NCI-H1105 treated with DMSO at 0.1 percent for 48 hours (cell line): ENCODE results near the gene HPSE.
"Not testable (repeated sequence)": the region's sequence is repeated elsewhere in the genome, so short reads cannot be mapped to it uniquely, and the experiment has no call there.

Experiments
- DNase-seq: peaks from one replicate; lab custom pipeline; 2025; lab: John Stamatoyannopoulos, UW

The HPSE gene

GRCh38 chr4:83283181-83283580 is 51.5 kb downstream of the HPSE start:
- DNase-seq: no peak

GRCh38 chr4:83282049-83282535 is 52.6 kb downstream of the HPSE start:
- peak; percentile 27 for DNase-seq

DNA sequence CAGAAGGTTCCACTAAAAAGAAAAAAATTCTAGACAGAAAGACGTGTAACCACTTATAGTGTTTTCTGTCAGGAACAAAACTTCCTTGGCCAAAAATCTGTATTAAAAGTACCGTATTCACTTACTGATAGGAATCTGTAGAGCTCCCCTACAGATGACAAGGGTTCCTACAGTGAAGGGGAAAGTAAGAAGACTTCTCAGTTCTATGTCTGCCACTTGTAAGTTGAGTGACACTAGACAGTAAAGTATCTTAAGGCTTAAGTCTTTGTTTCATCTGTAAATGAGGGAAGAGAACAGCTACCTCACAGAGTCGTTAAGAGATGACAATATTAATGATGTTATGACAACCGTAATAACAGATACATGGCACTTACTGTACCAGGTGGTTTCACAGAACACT is 53.3 kb downstream of the HPSE start:
- DNase-seq: no peak

DNA sequence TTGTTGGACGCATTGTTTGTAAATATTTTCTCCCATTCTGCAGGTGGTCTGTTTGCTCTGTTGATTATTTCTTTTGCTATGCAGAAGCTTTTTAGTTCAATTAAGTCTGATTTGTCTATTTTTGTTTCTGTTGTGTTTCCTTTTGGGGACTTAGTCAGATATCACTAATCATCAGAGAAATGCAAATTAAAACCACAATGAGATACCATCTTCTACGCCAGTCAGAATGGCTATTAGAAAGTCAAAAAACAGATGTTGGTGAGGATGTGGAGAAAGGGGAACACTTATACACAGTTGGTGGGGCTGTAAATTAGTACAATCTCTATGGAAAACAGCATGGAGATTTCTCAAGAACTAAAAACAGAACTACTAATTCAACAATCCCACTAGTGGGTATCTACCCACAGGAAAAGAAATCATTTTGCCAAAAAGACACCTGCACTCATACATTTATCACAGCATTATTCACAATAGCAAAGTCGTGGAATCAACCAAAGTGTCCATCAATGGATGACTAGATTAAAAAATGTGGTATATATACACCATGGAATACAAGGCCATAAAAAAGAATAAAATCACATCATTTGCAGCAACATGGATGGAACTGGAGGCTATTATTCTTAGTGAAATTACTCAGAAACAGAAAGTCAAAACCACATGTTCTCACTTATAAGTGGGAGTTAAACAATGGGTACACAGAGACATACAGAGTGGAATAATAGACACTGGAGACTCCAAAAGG is 58.2 kb downstream of the HPSE start:
- no peak for DNase-seq

- DNase-seq: not testable (repeated sequence)
These were observed 60.7 kb downstream of the HPSE start for GRCh38 chr4:83273926-83274325.

- DNase-seq: no peak
These were observed 61.7 kb downstream of the HPSE start for GRCh38 chr4:83272900-83273299.

DNA sequence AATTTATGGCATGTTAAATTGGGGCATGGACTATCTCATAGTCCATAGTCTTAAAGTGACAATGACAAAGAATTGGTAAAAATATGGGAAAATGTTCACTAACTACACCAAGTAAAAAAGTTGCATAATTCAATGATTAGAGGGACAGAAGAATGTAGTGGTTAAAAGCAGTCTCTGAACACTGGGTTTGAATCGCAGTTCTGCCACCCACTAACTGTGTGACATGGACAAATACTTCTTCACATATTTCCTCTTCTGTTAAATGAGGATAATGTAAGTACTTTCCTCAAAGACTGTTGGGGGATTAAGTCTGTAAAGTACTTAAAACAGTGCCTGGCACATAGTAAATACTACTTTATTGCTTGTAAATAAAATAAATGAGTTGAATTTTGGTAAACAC is 65.4 kb downstream of the HPSE start:
- no peak for DNase-seq

DNA sequence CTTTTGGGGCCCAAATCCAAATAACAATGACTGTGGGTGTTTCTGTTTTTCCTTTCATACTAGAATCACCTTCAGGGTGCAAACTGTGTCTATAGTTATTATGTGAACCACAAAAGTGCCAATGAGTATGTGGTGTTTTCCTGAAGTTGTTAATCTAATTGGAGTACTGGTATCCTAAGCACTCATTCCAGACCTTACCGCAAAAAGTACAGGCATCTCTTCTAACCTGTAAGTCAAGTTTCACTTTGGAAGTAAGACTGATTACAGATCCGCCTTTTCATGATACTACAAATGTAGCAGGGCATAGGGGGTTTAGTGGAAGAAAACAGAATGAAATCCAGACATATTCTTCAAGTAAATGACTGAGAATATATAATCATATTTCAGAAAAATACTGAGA is 66.2 kb downstream of the HPSE start:
- DNase-seq: no peak

- DNase-seq: no peak
These were observed 66.7 kb downstream of the HPSE start for GRCh38 chr4:83267830-83268475.

GRCh38 chr4:83267121-83267829 is 67.4 kb downstream of the HPSE start:
- DNase-seq: no peak

DNA sequence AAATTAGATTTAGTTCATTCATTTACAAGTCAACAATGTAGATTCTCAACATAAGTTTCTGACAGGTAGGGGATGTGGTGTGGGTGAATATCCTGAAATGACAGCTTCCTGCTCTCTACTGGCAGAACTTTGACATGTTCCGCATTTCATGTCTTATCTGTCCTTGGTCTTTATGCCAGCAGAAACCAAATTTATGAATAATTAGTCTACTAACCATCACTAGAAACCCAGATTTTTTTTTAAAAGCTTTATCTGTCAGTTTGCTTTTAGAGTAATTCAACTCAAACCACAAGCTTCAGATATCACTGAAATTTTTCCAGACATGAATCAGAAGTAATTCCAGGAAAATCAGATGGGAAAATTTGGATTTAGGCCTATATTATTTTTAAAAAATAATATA is 68.0 kb downstream of the HPSE start:
- no peak for DNase-seq

GRCh38 chr4:83263106-83263505 is 71.5 kb downstream of the HPSE start:
- no peak for DNase-seq

- no peak for DNase-seq
These were observed 72.0 kb downstream of the HPSE start for GRCh38 chr4:83262682-83263081.

GRCh38 chr4:83261307-83261706 is 73.3 kb downstream of the HPSE start:
- DNase-seq: no peak

- no peak for DNase-seq
These were observed 75.1 kb downstream of the HPSE start for GRCh38 chr4:83259586-83259985.

DNA sequence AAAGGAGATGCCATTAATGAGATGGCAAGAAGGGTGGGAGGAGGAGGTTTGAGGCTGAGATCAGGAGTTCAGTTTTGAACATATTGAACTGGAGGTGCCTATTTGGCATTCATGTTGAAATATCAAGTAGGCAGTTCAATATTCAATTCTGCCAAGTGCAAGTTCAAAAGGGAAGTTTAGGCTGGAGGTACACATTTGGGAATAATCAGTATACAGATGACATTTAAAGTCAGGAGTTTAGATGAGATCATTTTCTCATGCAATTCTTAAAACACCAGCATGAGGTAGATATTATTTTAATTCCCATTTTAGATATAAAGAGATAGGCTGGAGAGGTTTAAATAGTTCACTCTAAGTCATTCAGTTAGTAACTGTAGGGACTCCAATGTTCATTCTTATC is 76.2 kb downstream of the HPSE start:
- no peak for DNase-seq

GRCh38 chr4:83257811-83258210 is 76.8 kb downstream of the HPSE start:
- DNase-seq: no peak

DNA sequence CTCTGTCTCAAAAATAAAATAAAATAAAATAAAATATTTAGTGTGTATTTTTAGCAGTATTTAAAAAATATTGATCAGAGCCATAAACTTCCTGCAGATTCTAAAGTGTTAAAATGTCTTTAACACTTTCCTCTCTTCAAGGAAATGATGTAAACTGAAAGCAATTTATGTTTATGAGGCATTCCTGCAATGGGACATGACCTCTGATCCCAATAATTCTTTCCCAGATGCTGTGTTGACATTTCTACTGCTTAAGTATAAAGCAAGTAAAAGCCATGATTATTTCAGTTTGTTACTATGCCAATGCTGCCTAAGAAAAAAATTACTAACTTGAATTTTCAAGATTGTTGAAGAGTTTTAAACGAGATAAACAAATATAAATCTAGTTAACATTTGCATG is 79.1 kb downstream of the HPSE start:
- no peak for DNase-seq

GRCh38 chr4:83252782-83253405 is 81.8 kb downstream of the HPSE start:
- DNase-seq: peak; percentile 45

- no peak for DNase-seq
These were observed 83.2 kb downstream of the HPSE start for GRCh38 chr4:83251447-83251830.

GRCh38 chr4:83250687-83251446 is 83.8 kb downstream of the HPSE start:
- no peak for DNase-seq

DNA sequence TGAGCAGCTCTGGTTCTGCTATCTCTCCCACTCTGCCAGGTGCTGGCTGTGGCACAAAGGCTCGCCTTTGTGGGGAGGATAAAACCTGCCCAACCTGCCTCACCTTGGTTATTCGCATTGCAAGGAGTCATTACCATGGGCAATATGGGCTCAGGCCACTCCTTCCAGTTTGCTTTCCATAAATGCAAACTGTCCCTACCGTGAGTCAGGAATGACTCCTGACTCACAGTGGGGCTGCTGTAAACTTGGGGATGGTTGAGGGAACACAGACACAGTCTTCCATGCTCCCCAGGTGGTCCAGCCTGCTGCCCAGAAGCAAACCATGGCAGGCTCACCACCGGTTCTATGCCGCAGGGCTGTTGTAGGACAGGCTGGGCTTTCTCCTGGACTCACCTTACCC is 86.2 kb downstream of the HPSE start:
- no peak for DNase-seq
